Fibroblast of gingiva (primary cell): ENCODE results near the gene WTAP.
"Not testable (repeated sequence)": the region's sequence is repeated elsewhere in the genome, so short reads cannot be mapped to it uniquely, and the experiment has no call there.

Experiments used
- DNase-seq: peaks from one replicate; pipeline ENCODE4 v3.0.0-alpha.2; 2011; ENCODE audit warnings: low read depth

The WTAP gene

DNA sequence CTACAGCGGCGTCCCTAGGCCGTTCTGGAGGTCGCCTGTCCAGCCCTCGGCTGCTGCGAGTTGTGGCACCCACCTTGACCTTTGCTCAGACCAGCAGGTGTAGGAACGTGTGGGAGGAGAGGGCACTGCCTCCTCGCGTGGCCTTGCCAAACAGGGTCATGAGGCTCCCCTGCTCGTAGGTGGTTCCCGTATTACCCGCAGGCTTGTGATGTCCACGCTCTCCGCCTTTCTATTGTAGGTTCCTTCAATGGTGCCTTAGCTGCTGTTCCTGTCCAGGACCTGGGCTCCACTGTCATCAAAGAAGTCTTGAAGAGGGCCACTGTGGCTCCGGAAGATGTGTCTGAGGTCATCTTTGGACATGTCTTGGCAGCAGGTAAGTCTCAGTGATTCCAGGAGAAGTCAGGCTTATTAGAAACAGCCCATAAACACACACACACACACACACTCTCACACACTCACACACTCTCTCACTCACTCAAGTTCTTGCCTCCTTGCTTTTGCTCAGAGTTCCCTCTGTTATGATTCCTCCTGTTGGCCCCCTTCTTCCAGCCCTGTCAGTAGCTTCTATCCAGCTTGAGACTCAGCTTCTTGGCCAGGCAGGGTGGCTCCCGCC is 35.5 kb downstream of the WTAP start:
- DNase-seq = no peak

GRCh38 chr6:159766906-159767305 is 39.6 kb downstream of the WTAP start:
- DNase-seq = peak; percentile 4

GRCh38 chr6:159769470-159769869 is 42.2 kb downstream of the WTAP start:
- no peak for DNase-seq

DNA sequence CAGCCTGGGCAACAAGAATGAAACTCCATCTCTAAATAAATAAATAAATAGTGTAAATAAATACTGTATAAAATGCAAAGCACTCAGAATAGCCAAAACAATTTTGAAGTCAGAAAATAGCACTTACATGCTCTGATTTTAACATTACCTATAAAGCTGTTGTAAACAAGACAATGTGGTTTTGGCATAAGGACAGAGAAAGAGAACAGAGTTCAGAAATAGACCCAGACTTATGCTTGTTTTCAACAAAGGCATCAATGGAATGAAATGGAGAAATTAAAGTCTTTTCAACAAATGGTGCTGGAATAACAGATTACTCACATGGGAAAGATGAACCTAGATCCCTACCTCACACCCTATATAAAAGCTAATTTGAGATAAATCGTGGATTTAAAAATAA is 44.9 kb downstream of the WTAP start:
- DNase-seq = peak; percentile 7

- DNase-seq = no peak
Observed at GRCh38 chr6:159777240-159777904, 50.1 kb downstream of the WTAP start.

- no peak for DNase-seq
Observed at GRCh38 chr6:159778131-159778530, 50.8 kb downstream of the WTAP start.

GRCh38 chr6:159778542-159779103 is 51.3 kb downstream of the WTAP start:
- DNase-seq = no peak

GRCh38 chr6:159788276-159788675 is 61.0 kb downstream of the WTAP start:
- no peak for DNase-seq

DNA sequence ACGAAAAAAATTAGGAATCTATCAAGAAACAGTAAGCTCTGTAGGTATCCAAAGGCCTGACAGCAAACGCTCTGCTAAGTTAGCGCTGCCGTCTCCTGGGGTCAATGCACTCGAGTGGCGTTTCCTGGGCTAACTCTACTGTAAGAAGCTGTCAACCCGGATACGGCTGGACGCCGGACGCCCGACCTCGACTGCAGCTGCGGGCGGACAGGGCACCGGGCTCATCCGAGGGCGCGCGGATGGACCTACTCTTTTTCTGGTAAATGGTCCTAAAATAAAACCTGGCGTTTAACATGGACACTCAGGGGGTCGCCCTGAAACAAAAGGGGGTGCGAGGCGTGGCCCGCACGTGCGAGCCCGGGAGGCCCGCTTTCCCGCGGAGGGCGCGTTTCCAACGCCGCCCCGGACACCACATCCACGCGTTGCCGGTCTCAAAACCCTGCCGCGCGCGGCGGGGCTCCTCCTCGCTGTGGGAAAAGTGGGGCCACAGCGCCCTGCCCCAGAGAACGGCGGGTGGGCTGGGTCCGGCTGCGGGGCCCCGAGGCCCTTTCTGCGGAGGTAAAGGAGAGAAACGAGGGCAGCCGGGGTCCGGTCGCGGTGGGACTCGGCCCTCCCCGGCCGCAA is 61.6 kb downstream of the WTAP start:
- DNase-seq = peak; percentile 22

GRCh38 chr6:159789377-159790148 is 62.3 kb downstream of the WTAP start, which contains the start of gene TCP1:
Gene TCP1, minus strand, starts transcription at chr6:159789602. Its CDS starts 134 bp downstream, at chr6:159789468.
- peak; percentile 99 for DNase-seq

DNA sequence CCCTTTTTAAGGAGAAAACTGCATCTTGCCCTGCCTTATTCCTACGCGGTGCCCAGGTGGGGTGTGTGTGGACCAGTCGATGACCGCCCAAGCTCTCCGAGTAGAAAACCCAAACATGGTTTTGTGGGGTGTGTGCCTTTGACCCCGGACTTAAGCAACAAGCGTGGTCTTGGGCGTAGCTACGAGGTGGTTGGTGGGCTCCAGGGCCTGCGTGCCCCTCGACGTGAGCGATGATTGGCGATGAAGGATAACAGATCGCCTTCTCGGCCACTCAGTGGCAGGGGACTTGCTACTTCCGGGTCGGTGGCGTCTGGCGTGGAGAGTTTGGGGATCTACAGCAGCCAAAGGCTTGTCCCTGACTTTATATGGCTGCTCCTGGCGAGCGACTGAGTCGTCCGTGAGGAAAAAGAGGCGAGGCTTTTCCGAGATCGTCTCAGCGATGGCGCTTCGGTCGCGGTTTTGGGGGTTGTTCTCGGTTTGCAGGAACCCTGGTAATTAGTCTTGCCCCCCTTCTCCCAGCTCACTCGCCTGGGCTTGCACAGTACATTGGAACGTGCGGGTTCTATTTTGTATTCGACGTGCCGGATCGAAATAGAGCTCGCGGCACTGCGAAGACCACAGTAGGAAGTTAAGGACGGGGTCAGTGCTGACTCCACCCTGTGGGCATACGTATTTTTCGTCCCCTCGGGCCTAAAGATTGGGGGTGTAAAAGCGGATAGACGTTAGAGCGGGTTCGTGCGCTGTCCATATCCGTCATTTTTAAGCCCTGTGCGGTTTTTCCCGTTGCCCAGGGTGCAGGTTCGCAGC is 63.0 kb downstream of the WTAP start, which contains the start of gene MRPL18:
Gene MRPL18 (plus strand): TSS at position 319 of the 807 bp plus-strand sequence. CDS start 121 bp downstream, at position 440.
- peak; percentile 99 for DNase-seq

DNA sequence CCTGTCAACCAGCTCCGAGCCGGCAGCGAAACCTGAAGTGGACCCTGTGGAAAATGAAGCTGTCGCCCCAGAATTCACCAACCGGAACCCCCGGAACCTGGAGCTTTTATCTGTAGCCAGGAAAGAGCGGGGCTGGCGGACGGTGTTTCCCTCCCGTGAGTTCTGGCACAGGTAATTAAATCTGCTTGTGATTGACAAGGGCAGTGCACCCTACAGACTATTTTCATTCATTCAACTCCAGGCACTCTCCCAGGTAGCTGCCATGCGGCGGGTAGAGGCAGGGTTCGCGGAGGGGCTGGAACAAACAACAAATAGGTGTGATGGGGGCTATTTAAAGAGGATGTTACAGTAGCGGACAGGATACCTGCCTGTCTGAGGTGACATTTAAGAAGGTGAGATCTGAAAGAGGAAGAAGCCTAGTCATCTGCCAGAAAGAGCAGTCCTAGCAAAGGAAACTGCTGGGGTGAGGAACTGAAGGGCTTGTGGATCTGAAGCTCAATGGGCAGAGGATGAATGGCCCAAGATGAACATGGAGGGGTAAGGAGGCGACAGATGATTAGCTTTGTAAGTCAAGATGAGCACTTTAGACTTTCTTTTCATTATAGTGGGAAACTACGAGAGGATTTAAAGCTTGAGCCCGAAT is 63.8 kb downstream of the WTAP start:
- DNase-seq = no peak

DNA sequence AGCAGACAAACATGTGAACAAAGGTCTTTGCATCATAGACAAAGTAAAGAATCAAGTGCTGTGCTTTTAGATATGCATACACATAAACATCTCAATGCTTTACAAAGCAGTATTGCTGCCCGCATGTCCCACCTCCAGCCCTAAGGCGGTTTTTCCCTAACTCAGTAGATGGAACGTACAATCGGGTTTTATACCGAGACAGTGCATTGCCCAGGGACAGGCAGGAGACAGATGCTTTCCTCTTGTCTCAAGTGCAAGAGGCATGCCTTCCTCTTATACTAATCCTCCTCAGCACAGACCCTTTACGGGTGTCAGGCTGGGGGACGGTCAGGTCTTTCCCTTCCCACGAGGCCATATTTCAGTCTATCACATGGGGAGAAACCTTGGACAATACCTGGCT is 67.7 kb downstream of the WTAP start:
- not testable (repeated sequence) for DNase-seq

GRCh38 chr6:159797554-159797953 is 70.2 kb downstream of the WTAP start:
- no peak for DNase-seq

GRCh38 chr6:159800141-159800865 is 73.0 kb downstream of the WTAP start, which contains the start of gene PNLDC1:
Gene PNLDC1, plus strand, starts transcription at chr6:159800276. Its CDS starts 32 bp downstream, at chr6:159800308.
- DNase-seq = no peak

DNA sequence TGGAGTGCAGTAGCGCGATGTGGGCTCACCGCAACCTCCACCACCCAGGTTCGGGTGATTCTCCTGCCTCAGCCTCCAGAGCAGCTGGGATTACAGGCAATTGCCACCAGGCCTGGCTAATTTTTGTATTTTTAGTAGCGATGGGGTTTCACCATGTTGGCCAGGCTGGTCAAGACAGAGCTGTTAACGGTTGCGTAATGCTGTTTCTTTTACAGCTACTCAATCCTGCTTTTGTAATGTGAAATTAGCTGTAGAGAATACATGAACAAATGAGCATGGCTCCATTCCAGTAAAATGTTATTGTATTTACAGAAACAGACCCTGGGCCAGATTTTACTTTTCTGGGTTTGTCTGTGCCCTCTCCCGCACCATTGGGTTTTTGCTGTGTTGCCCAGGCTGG is 74.6 kb downstream of the WTAP start:
- DNase-seq = peak; percentile 65

DNA sequence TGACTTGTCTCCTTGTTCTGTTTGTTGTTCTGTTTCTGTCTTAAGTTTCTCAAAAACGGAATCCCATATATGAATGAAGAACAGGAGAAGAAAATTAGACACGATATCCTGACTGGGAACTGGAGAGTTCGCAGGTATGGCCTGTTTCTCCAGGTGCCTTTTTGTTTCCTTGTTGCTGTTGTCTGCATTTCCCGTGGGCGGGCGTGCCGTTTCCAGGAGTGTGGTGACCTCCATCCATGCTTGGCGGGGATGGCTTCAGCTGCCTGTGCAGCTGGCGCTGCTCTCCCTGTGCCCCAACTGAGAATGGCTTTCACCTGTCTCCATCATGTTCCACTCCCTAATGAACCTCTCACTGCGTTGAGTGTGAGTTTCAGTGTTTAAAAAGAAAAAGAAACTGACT is 77.2 kb downstream of the WTAP start:
- no peak for DNase-seq

DNA sequence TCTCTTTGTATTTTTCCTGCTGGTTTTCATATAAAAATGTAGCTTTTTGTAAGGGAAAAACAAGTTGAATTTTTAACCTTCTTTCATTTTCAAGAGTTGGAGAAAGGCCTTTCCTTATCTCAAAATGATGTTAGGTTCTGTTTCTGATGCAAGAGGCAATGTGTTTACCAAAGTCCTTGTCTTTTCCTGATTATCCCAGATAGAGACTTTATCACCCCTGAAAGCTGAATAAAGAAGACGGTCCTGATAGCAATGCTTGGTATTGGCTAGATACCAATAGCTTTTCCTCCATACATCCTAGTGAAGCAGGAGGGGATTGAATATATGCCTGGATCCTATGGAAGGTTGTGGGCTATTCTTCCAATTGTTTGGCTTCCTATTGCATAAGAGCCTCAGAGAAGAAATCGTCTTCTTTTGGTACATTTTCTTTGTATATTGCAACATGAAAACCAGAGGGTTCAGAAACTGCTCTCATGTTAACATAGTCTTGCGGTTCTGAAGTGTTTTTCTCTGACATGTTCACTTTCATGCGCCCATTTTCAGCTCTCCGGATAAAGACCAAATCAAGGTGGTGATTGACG is 78.2 kb downstream of the WTAP start:
- no peak for DNase-seq
